Heart left ventricle (tissue), 16 donors: Measurements from ENCODE around the gene EIF5A. TPM values are rescaled to one million over a fixed set of nuclear protein-coding genes. Genes with fewer than 3 reads are reported as not detected.
A peak's percentile ranks its signal among the peaks of the same experiment; 100 is the strongest.

Source experiments
- ATAC-seq, 4 donors: fragments of 200-7000 bp; cut with Tn5 transposase; one replicate each; pipeline ENCODE4 v1.9.1; 2020 to 2022; ENCODE audit warnings: moderate library complexity in 4 of 4, mild to moderate bottlenecking in 3 of 4, moderate number of reproducible peaks in 1 of 4
- DNase-seq, 5 donors: peaks; one replicate each; pipeline ENCODE4 v3.0.0-alpha.2; 2020
- H3K27ac ChIP-seq, 12 donors: fragments of 200-600 bp; sonication (generic) in 4 of 12; one replicate each; pipeline versions ENCODE4 v1.5.0 to v1.8.0; 2016 to 2022; ENCODE audit warnings: mild to moderate bottlenecking in 2 of 12
- H3K27me3 ChIP-seq, 9 donors: fragments of 200-600 bp; sonication (generic) in 2 of 9; one replicate each; pipeline versions ENCODE4 v1.5.1 to v1.8.0; 2016 to 2022; ENCODE audit warnings: mild to moderate bottlenecking in 3 of 9
- H3K36me3 ChIP-seq, 9 donors: fragments of 200-600 bp; sonication (generic) in 2 of 9; one replicate each; pipeline versions ENCODE4 v1.5.0 to v1.8.0; 2018 to 2022; ENCODE audit warnings: mild to moderate bottlenecking in 2 of 9
- H3K4me1 ChIP-seq, 12 donors: fragments of 200-600 bp; sonication (generic) in 4 of 12; one replicate each; pipeline versions ENCODE4 v1.5.0 to v1.8.0; 2016 to 2022; ENCODE audit warnings: mild to moderate bottlenecking in 3 of 12
- H3K4me3 ChIP-seq, 12 donors: fragments of 200-600 bp; sonication (generic) in 4 of 12; one replicate each; pipeline versions ENCODE4 v1.5.0 to v1.8.0; 2017 to 2022; ENCODE audit warnings: mild to moderate bottlenecking in 9 of 12, moderate library complexity in 4 of 12
- H3K9me3 ChIP-seq, 12 donors: fragments of 200-600 bp; sonication (generic) in 4 of 12; one replicate each; pipeline versions ENCODE4 v1.5.0 to v1.8.0; 2016 to 2022; ENCODE audit warnings: mild to moderate bottlenecking in 1 of 12
- CTCF ChIP-seq, 12 donors: fragments of 200-600 bp; sonication (generic) in 4 of 12; IDR thresholded peaks; one replicate each; pipeline versions ENCODE4 v1.5.0 to v1.8.0; 2018 to 2022; ENCODE audit warnings: antibody characterized with exemption in 12 of 12, mild to moderate bottlenecking in 5 of 12
- POLR2A ChIP-seq, 2 donors: fragments of 450-650 bp; IDR thresholded peaks; one replicate each; pipeline ENCODE4 v1.6.1; 2017; ENCODE audit warnings: antibody characterized with exemption in 2 of 2, mild to moderate bottlenecking in 2 of 2, moderate library complexity in 2 of 2
- WGBS, 4 donors: extraction: QIAGEN DNeasy Blood & Tissue Kit in 2 of 4; methylation state at CpG; one replicate each; pipeline versions ENCODE4 v1.1.5 to v1.1.7; 2013 to 2018; 5-methylcytosine and 5-hydroxymethylcytosine counted together
- intact Hi-C, 10 donors: fragments of 100-400 bp; cut with DNase I; formaldehyde crosslinking; loops; one replicate each; pipeline versions ENCODE4 v1.11.1 to v1.14.2; 2022
- polyA plus RNA-seq, 2 donors: library from polyadenylated mRNA; stranded (reverse); fragments of 200-250 nt; gene quantifications; one replicate each; pipeline ENCODE4 v1.2.3, GENCODE V29; 2013
- total RNA-seq, 9 donors: library from RNA; depleted of rRNA in 2 of 9; stranded (reverse); fragments of >200 nt in 2 of 9; fragmentation: NEBNext Ultra II Directional in 3 of 9; extraction: Animal tissue kit (Norgen Biotek cat#: 25700) in 3 of 9; gene quantifications; one replicate each; pipeline versions ENCODE4 v1.1.0 to v1.2.4, GENCODE V29; 2016 to 2023
- donor health status: ischemic (EF 13 %, LVEDD 7.1; RV severe dilation, severe dysfunction).
- donor health status: healthy with polysubstance abuse.
- donor health status: DM: no; HTN: yes; CAD: no.
- donor health status: DM: no; HTN: no; CAD: no.
- donor health status: ischemic (EF 25% LVEDD 6.9; RV normal size, moderate dysfunction).
- donor health status: ischemic (EF 25% LVEDD 5.7; RV mildly dilated, moderate dysfunction).
- donor health status: healthy.
- donor health status: DM: yes; HTN: yes; CAD: no.
- donor health status: ischemic (EF 35%, LVEDD 5.7; RV mildly dilated, moderate dysfunction).
- donor health status: nonischemic (EF 11% LVEDD 7.7; RV severe dilation, severe dysfunction).
- donor health status: DM: yes; HTN: yes; CAD: no.
- donor health status: PGD.
- donor health status: ischemic (EF 29% LVEDD 5.4; RV normal size, mild dysfunction).
- donor health status: nonischemic (EF 23%, LVEDD 6.1; RV moderate dilation, normal function).

EIF5A gene
- total and polyA plus RNA-seq, 11 donors: 120 to 934 (median 268) TPM

- no peaks in the 10 kb centered on the region for H3K9me3 ChIP-seq
- peak within 1 kb of the TSS; percentile 19 to 76 (median 64) for H3K4me3 ChIP-seq
- H3K36me3 ChIP-seq: peaks cover 0 to 29% (median 8%) of the 10 kb centered on the region in 9 donors
- ATAC-seq: peak; percentile 73 to 84 (median 80)
- peak; percentile 93 to 97 (median 96) for DNase-seq
- TF ChIP-seq CTCF (IDR thresholded peaks at IDR 0.05) (no peak), POLR2A (IDR thresholded peaks at IDR 0.05) (peak; percentile 48 to 53)
- 0% methylated on average over 43 to 71 of the region's 71 CpGs; no CpG with 5 or more reads in 1 of the 4 donors for WGBS, 4 donors
- peaks cover 4 to 49% (median 21%) of the 10 kb centered on the region in 12 donors for H3K4me1 ChIP-seq
- H3K27me3 ChIP-seq: peaks cover 0 to 24% (median 3%) of the 10 kb centered on the region in 9 donors
- intact Hi-C loops: loop anchor here in 8 of 10 donors (1.0 to 10.0 kb wide), 6 partner anchors 15 to 66 kb away; partner anchors contain the start of gene ELP5 (in 1 of the 8)
- peak within 1 kb of the TSS; percentile 90 to 99 (median 96) for H3K27ac ChIP-seq
Observed at GRCh38 chr17:7281074-7281952, 26.1 kb upstream of the EIF5A start, which contains the start of gene SLC2A4. Gene SLC2A4, plus strand, starts transcription at chr17:7281718. Its CDS starts 217 bp downstream, at chr17:7281935.

- WGBS, 4 donors: 0 to 7% (median 2%) methylated on average over 21 to 43 of the region's 43 CpGs
- Histone ChIP-seq H3K4me3 (peak overlapping the region; percentile 19 to 76 (median 64)), H3K27me3 (peaks cover 0 to 24% (median 3%) of the 10 kb centered on the region in 9 donors), H3K36me3 (peaks cover 0 to 37% (median 8%) of the 10 kb centered on the region in 9 donors), H3K9me3 (no peaks in the 10 kb centered on the region), H3K27ac (peak overlapping the region; percentile 84 to 99 (median 96)), H3K4me1 (peaks cover 4 to 49% (median 21%) of the 10 kb centered on the region in 12 donors)
- intact Hi-C loops: loop anchor here in 8 of 10 donors (1.0 to 10.0 kb wide), 6 partner anchors 14 to 65 kb away; partner anchors contain the start of gene ELP5 (in 1 of the 8)
- TF ChIP-seq CTCF (IDR thresholded peaks at IDR 0.05) (no peak), POLR2A (IDR thresholded peaks at IDR 0.05) (peak in 1 of 2 donors; percentile 9)
- DNase-seq (peak; percentile 84 to 89 (median 86)), ATAC-seq (peak; percentile 61 to 68 (median 66))
Observed at GRCh38 chr17:7281953-7282751, 25.3 kb upstream of the EIF5A start.

GRCh38 chr17:7282752-7283321 lies 24.6 kb upstream of the EIF5A start:
- DNase-seq: no peak
- peaks cover 0 to 24% (median 3%) of the 10 kb centered on the region in 9 donors for H3K27me3 ChIP-seq
- TF ChIP-seq POLR2A (IDR thresholded peaks at IDR 0.05) (no peak), CTCF (IDR thresholded peaks at IDR 0.05) (peak in 1 of 12 donors; percentile 8)
- 33 to 40% (median 34%) methylated on average over 6 of the region's 6 CpGs for WGBS, 4 donors
- H3K27ac ChIP-seq: peak overlapping the region; percentile 84 to 99 (median 96)
- ATAC-seq: no peak
- peak overlapping the region; percentile 19 to 76 (median 64) for H3K4me3 ChIP-seq
- intact Hi-C loops: loop anchor here in 5 of 10 donors (1.0 to 10.0 kb wide), 3 partner anchors 9 to 64 kb away; no protein-coding TSS in a partner anchor
- no peaks in the 10 kb centered on the region for H3K9me3 ChIP-seq
- peaks cover 0 to 43% (median 13%) of the 10 kb centered on the region in 9 donors for H3K36me3 ChIP-seq
- peaks cover 4 to 49% (median 21%) of the 10 kb centered on the region in 12 donors for H3K4me1 ChIP-seq
